ENCODE results near the gene PSMA1.
"Not testable (repeated sequence)": the region's sequence is repeated elsewhere in the genome, so short reads cannot be mapped to it uniquely, and the experiment has no call there.

Gene PSMA1

GRCh38 chr11:14519917-14520746 is at the start of gene PSMA1:
Gene PSMA1 (minus strand): TSS chr11:14520386. CDS start chr11:14520299, 87 bp downstream.
- DNase-seq, result peak; percentile 92 to 94

GRCh38 chr11:14569516-14569915 is 49.3 kb upstream of the PSMA1 start:
- not testable (repeated sequence) for DNase-seq

GRCh38 chr11:14567064-14567651 is 47.0 kb upstream of the PSMA1 start:
- no peak for DNase-seq

GRCh38 chr11:14566331-14567063 is 46.3 kb upstream of the PSMA1 start:
- DNase-seq, result no peak

GRCh38 chr11:14565845-14566244 is 45.7 kb upstream of the PSMA1 start:
- no peak for DNase-seq

GRCh38 chr11:14555818-14556217 is 35.6 kb upstream of the PSMA1 start:
- DNase-seq, result no peak

GRCh38 chr11:14554959-14555358 is 34.8 kb upstream of the PSMA1 start:
- DNase-seq, result no peak

- no peak for DNase-seq
Measured at GRCh38 chr11:14552089-14552488, 31.9 kb upstream of the PSMA1 start.

GRCh38 chr11:14551380-14551779 is 31.2 kb upstream of the PSMA1 start:
- DNase-seq, result no peak

GRCh38 chr11:14549891-14550290 is 29.7 kb upstream of the PSMA1 start:
- DNase-seq, result no peak

GRCh38 chr11:14547440-14547839 is 27.3 kb upstream of the PSMA1 start:
- DNase-seq, result no peak

- no peak for DNase-seq
Measured at GRCh38 chr11:14546672-14547071, 26.5 kb upstream of the PSMA1 start.

- no peak for DNase-seq
Measured at GRCh38 chr11:14544611-14545010, 24.4 kb upstream of the PSMA1 start.

- no peak for DNase-seq
Measured at GRCh38 chr11:14543260-14543659, 23.1 kb upstream of the PSMA1 start.

- no peak for DNase-seq
Measured at GRCh38 chr11:14542324-14542723, 22.1 kb upstream of the PSMA1 start.

GRCh38 chr11:14541192-14541947 is 21.2 kb upstream of the PSMA1 start:
- no peak for DNase-seq

GRCh38 chr11:14539982-14540421 is 19.8 kb upstream of the PSMA1 start:
- no peak for DNase-seq

- no peak for DNase-seq
Measured at GRCh38 chr11:14538926-14539554, 18.9 kb upstream of the PSMA1 start.

- no peak for DNase-seq
Measured at GRCh38 chr11:14538271-14538925, 18.2 kb upstream of the PSMA1 start.

- no peak for DNase-seq
Measured at GRCh38 chr11:14537134-14537599, 17.0 kb upstream of the PSMA1 start.

- not testable (repeated sequence) for DNase-seq
Measured at GRCh38 chr11:14535166-14535565, 15.0 kb upstream of the PSMA1 start.

- no peak for DNase-seq
Measured at GRCh38 chr11:14529951-14530350, 9.8 kb upstream of the PSMA1 start.
